ENCODE data around the gene OR51F1.

GRCh38 chr11:4769838-4770237 lies at the start of gene OR51F1:
- TF ChIP-seq EGR1 (IDR thresholded peaks at IDR 0.05) (no peak), TAF1 (IDR thresholded peaks at IDR 0.05; ENCODE audit: low read depth) (no peak), MAX (IDR thresholded peaks at IDR 0.05) (no peak), TEAD4 (IDR thresholded peaks at IDR 0.05) (no peak), YY1 (IDR thresholded peaks at IDR 0.05; ENCODE audit: low read depth) (no peak), NFIC (IDR thresholded peaks at IDR 0.05) (no peak), EP300 (IDR thresholded peaks at IDR 0.05; ENCODE audit: borderline replicate concordance) (no peak), CEBPB (IDR thresholded peaks at IDR 0.05) (no peak), REST (IDR thresholded peaks at IDR 0.05; ENCODE audit: low read depth) (no peak), CREB1 (IDR thresholded peaks at IDR 0.05; ENCODE audit: low read depth) (no peak)
